ENCODE data around the gene RFX1. TPM values are rescaled to one million over a fixed set of nuclear protein-coding genes. Genes with fewer than 3 reads are reported as not detected.

Gene RFX1
- total and polyA plus RNA-seq, 9 of the 15 experiments (the other 6 are each of a cell fraction or from before 2014, with no cell fraction given) = 0.14 to 19.3 (median 1.2) TPM

- no peak for TF ChIP-seq ZNF318 (IDR thresholded peaks at IDR 0.05; ENCODE audit: borderline replicate concordance in 1 of 2, low read depth in 1 of 2)
- TF ChIP-seq LEF1 (IDR thresholded peaks at IDR 0.05) = no peak
- no peak for TF ChIP-seq HDAC6 (IDR thresholded peaks at IDR 0.05; ENCODE audit: low read depth, low read length)
- no peak for TF ChIP-seq MECOM (CRISPR knock-in tag; IDR thresholded peaks at IDR 0.05)
- no peak for TF ChIP-seq ZBTB5 (IDR thresholded peaks at IDR 0.05)
- TF ChIP-seq ZNF232 (CRISPR knock-in tag; IDR thresholded peaks at IDR 0.05) = 0 out of 2 replicates have a peak, but pooled peaks have one; percentile 40
- TF ChIP-seq ATF1 (CRISPR knock-in tag; IDR thresholded peaks at IDR 0.05) = no peak
- peak; percentile 41; the same call in 1 of the 2 replicates for TF ChIP-seq ATF1 (tag; IDR thresholded peaks at IDR 0.05)
- no peak for TF ChIP-seq ZNF668 (CRISPR knock-in tag; IDR thresholded peaks at IDR 0.05)
- TF ChIP-seq ZNF212 (CRISPR knock-in tag; IDR thresholded peaks at IDR 0.05) = no peak
- TF ChIP-seq XRCC5 (IDR thresholded peaks at IDR 0.05; ENCODE audit: low read depth, low read length) = no peak
Observed at GRCh38 chr19:14031719-14032480, 25.8 kb upstream of the RFX1 start, which contains the start of gene IL27RA (continued).
